ENCODE measurements around the gene NBDY.

The NBDY gene

GRCh38 chrX:56786889-56787733 is 58.1 kb downstream of the NBDY start:
- Mint-ChIP-seq H3K4me1 (peaks cover 17% of the 10 kb centered on the region), H3K36me3 (peaks cover 21% of the 10 kb centered on the region), H3K4me3 (no peak overlapping the region), H3K27me3 (no peaks in the 10 kb centered on the region), H3K9me3 (no peaks in the 10 kb centered on the region), H3K27ac (no peak overlapping the region)
- CTCF ChIA-PET = no interaction called here
- DNase-seq = no peak

GRCh38 chrX:56787734-56788152 is 58.7 kb downstream of the NBDY start:
- DNase-seq = no peak
- no peak overlapping the region for H3K27ac Mint-ChIP-seq
- H3K27me3 Mint-ChIP-seq = no peaks in the 10 kb centered on the region
- no peak overlapping the region for H3K4me3 Mint-ChIP-seq
- CTCF ChIA-PET = interaction anchor here (0.5 kb wide), 1 partner anchor 44 kb away, joined by 3 read pairs; no protein-coding TSS in a partner anchor
- H3K4me1 Mint-ChIP-seq = peaks cover 13% of the 10 kb centered on the region
- peaks cover 17% of the 10 kb centered on the region for H3K36me3 Mint-ChIP-seq
- no peaks in the 10 kb centered on the region for H3K9me3 Mint-ChIP-seq

- CTCF ChIA-PET = interaction anchor here (0.5 kb wide), 1 partner anchor 45 kb away, joined by 3 read pairs; no protein-coding TSS in a partner anchor
- no peaks in the 10 kb centered on the region for H3K27me3 Mint-ChIP-seq
- H3K27ac Mint-ChIP-seq = no peak overlapping the region
- no peak overlapping the region for H3K4me3 Mint-ChIP-seq
- H3K36me3 Mint-ChIP-seq = peaks cover 15% of the 10 kb centered on the region
- peaks cover 13% of the 10 kb centered on the region for H3K4me1 Mint-ChIP-seq
- DNase-seq = no peak
- no peaks in the 10 kb centered on the region for H3K9me3 Mint-ChIP-seq
Measured at GRCh38 chrX:56788229-56788628, 59.2 kb downstream of the NBDY start.

GRCh38 chrX:56788717-56789122 is 59.7 kb downstream of the NBDY start:
- Mint-ChIP-seq H3K27me3 (no peaks in the 10 kb centered on the region), H3K4me1 (peaks cover 13% of the 10 kb centered on the region), H3K9me3 (no peaks in the 10 kb centered on the region), H3K36me3 (peaks cover 15% of the 10 kb centered on the region), H3K4me3 (no peak overlapping the region), H3K27ac (no peak overlapping the region)
- CTCF ChIA-PET = no interaction called here
- DNase-seq = no peak

GRCh38 chrX:56789518-56790070 is 60.6 kb downstream of the NBDY start:
- Mint-ChIP-seq H3K4me3 (no peak overlapping the region), H3K9me3 (no peaks in the 10 kb centered on the region), H3K27me3 (no peaks in the 10 kb centered on the region), H3K4me1 (peaks cover 15% of the 10 kb centered on the region), H3K27ac (no peak overlapping the region), H3K36me3 (peaks cover 17% of the 10 kb centered on the region)
- CTCF ChIA-PET = no interaction called here
- DNase-seq = no peak

GRCh38 chrX:56790778-56791177 is 61.7 kb downstream of the NBDY start:
- Mint-ChIP-seq H3K27me3 (no peaks in the 10 kb centered on the region), H3K9me3 (no peaks in the 10 kb centered on the region), H3K27ac (no peak overlapping the region), H3K4me3 (no peak overlapping the region), H3K4me1 (peaks cover 15% of the 10 kb centered on the region), H3K36me3 (peaks cover 14% of the 10 kb centered on the region)
- DNase-seq = no peak
- CTCF ChIA-PET = no interaction called here

GRCh38 chrX:56791456-56791855 is 62.4 kb downstream of the NBDY start:
- H3K36me3 Mint-ChIP-seq = peaks cover 16% of the 10 kb centered on the region
- DNase-seq = no peak
- no peak overlapping the region for H3K27ac Mint-ChIP-seq
- CTCF ChIA-PET = no interaction called here
- no peaks in the 10 kb centered on the region for H3K9me3 Mint-ChIP-seq
- peaks cover 13% of the 10 kb centered on the region for H3K4me1 Mint-ChIP-seq
- H3K27me3 Mint-ChIP-seq = no peaks in the 10 kb centered on the region
- H3K4me3 Mint-ChIP-seq = no peak overlapping the region

GRCh38 chrX:56792270-56793111 is 63.4 kb downstream of the NBDY start:
- peaks cover 17% of the 10 kb centered on the region for H3K4me1 Mint-ChIP-seq
- no peak for DNase-seq
- CTCF ChIA-PET = no interaction called here
- H3K36me3 Mint-ChIP-seq = peaks cover 14% of the 10 kb centered on the region
- peak overlapping the region; percentile 11 for H3K27ac Mint-ChIP-seq
- no peak overlapping the region for H3K4me3 Mint-ChIP-seq
- no peaks in the 10 kb centered on the region for H3K27me3 Mint-ChIP-seq
- no peaks in the 10 kb centered on the region for H3K9me3 Mint-ChIP-seq

GRCh38 chrX:56793112-56793430 is 64.0 kb downstream of the NBDY start:
- CTCF ChIA-PET = no interaction called here
- no peak for DNase-seq
- Mint-ChIP-seq H3K4me1 (peaks cover 23% of the 10 kb centered on the region), H3K4me3 (no peak overlapping the region), H3K9me3 (no peaks in the 10 kb centered on the region), H3K36me3 (peaks cover 17% of the 10 kb centered on the region), H3K27ac (no peak overlapping the region), H3K27me3 (no peaks in the 10 kb centered on the region)

- H3K4me3 Mint-ChIP-seq = no peak overlapping the region
- no peak for DNase-seq
- H3K36me3 Mint-ChIP-seq = peaks cover 17% of the 10 kb centered on the region
- no peak overlapping the region for H3K27ac Mint-ChIP-seq
- peaks cover 29% of the 10 kb centered on the region for H3K4me1 Mint-ChIP-seq
- CTCF ChIA-PET = no interaction called here
- no peaks in the 10 kb centered on the region for H3K27me3 Mint-ChIP-seq
- H3K9me3 Mint-ChIP-seq = no peaks in the 10 kb centered on the region
Measured at GRCh38 chrX:56793521-56794320, 64.7 kb downstream of the NBDY start.

- CTCF ChIA-PET = no interaction called here
- Mint-ChIP-seq H3K9me3 (no peaks in the 10 kb centered on the region), H3K4me1 (peaks cover 38% of the 10 kb centered on the region), H3K4me3 (no peak overlapping the region), H3K36me3 (peaks cover 20% of the 10 kb centered on the region), H3K27ac (no peak overlapping the region), H3K27me3 (no peaks in the 10 kb centered on the region)
- DNase-seq = no peak
Measured at GRCh38 chrX:56794404-56795230, 65.6 kb downstream of the NBDY start.

- no peak overlapping the region for H3K27ac Mint-ChIP-seq
- H3K4me3 Mint-ChIP-seq = no peak overlapping the region
- peaks cover 45% of the 10 kb centered on the region for H3K4me1 Mint-ChIP-seq
- H3K36me3 Mint-ChIP-seq = peaks cover 25% of the 10 kb centered on the region
- CTCF ChIA-PET = no interaction called here
- no peak for DNase-seq
- no peaks in the 10 kb centered on the region for H3K27me3 Mint-ChIP-seq
- H3K9me3 Mint-ChIP-seq = no peaks in the 10 kb centered on the region
Measured at GRCh38 chrX:56795309-56795868, 66.3 kb downstream of the NBDY start.

GRCh38 chrX:56796641-56797395 is 67.8 kb downstream of the NBDY start:
- peaks cover 26% of the 10 kb centered on the region for H3K36me3 Mint-ChIP-seq
- H3K4me1 Mint-ChIP-seq = peaks cover 58% of the 10 kb centered on the region
- no peaks in the 10 kb centered on the region for H3K27me3 Mint-ChIP-seq
- H3K9me3 Mint-ChIP-seq = no peaks in the 10 kb centered on the region
- no peak overlapping the region for H3K4me3 Mint-ChIP-seq
- no peak for DNase-seq
- CTCF ChIA-PET = no interaction called here
- H3K27ac Mint-ChIP-seq = no peak overlapping the region
